Thyroid gland (tissue), 4 donors: ENCODE measurements around the gene ATP13A2.

Experiments
- POLR2A ChIP-seq, 2 donors: fragments of 450-650 bp; IDR thresholded peaks; one replicate each; pipeline ENCODE4 v1.6.1; 2017; ENCODE audit warnings: antibody characterized with exemption in 2 of 2, mild to moderate bottlenecking in 2 of 2, moderate library complexity in 1 of 2
- TF ChIP-seq, protein P1 (sequence below), 6 experiments: fragments of 200-600 bp in 3 of 6; fragments of 450-650 bp in 3 of 6; sonication (generic) in 3 of 6; IDR thresholded peaks; one replicate each; pipeline ENCODE4 v1.5.1; 2016 to 2019; ENCODE audit warnings: antibody characterized with exemption in 6 of 6, mild to moderate bottlenecking in 2 of 6, inconsistent platforms in 1 of 6, moderate library complexity in 1 of 6

DNA sequence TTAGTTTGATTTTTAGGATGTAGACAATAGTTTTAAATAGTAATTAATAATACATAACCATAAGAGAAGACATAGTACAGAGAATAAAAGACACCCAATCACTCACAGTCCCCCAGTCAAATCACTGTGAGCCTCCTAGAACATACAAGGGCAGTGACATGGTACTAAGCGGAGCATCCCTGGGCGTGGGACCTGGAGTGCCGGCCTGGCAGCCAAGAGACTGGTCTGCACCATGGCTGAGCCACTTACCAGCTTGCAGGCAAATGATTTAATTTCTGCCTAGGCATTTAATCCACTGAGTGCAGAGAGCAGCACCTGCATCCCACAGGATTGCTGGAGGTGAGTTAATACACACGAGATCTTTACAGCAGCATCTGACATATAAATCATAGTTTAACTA is 21.8 kb upstream of the ATP13A2 start:
- TF ChIP-seq, protein P1, sequence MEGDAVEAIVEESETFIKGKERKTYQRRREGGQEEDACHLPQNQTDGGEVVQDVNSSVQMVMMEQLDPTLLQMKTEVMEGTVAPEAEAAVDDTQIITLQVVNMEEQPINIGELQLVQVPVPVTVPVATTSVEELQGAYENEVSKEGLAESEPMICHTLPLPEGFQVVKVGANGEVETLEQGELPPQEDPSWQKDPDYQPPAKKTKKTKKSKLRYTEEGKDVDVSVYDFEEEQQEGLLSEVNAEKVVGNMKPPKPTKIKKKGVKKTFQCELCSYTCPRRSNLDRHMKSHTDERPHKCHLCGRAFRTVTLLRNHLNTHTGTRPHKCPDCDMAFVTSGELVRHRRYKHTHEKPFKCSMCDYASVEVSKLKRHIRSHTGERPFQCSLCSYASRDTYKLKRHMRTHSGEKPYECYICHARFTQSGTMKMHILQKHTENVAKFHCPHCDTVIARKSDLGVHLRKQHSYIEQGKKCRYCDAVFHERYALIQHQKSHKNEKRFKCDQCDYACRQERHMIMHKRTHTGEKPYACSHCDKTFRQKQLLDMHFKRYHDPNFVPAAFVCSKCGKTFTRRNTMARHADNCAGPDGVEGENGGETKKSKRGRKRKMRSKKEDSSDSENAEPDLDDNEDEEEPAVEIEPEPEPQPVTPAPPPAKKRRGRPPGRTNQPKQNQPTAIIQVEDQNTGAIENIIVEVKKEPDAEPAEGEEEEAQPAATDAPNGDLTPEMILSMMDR (IDR thresholded peaks at IDR 0.05), result no peak
- no peak for TF ChIP-seq POLR2A (IDR thresholded peaks at IDR 0.05)
